Measurements from ENCODE around the gene FUT8. TPM values are rescaled to one million over a fixed set of nuclear protein-coding genes. Genes with fewer than 3 reads are reported as not detected.

The FUT8 gene
- total RNA-seq, 2 experiments from 2014 or later = 70.9 to 79.2 TPM

DNA sequence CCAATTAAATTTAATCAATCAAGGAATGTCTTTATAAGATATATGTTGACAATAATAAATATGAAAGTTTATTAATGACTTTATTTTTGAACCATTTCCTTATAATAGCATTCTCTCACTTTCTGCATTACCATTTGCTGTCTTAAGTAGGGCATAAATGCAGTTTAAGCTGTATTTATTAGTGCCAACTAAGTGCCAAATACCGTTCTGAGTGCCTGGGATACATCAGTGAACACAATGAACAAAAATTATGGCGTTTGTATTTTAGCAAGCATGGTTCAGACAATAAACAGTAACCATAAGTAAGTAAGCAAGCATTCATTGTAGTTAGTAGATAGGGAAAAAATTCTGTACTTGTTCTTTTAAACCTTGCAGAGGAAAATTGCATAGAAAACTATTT is 145.8 kb downstream of the FUT8 start:
- H3K27ac Mint-ChIP-seq = no peak overlapping the region
- ChIA-PET CTCF (interaction anchor here (1.3 kb wide), 1 partner anchor 58 kb away, joined by 3 read pairs; no protein-coding TSS in a partner anchor), POLR2A (no interaction called here)

GRCh38 chr14:65560340-65561027 is 148.0 kb downstream of the FUT8 start:
- Mint-ChIP-seq H3K36me3 (ENCODE audit: low read depth) (peaks cover 42% of the 10 kb centered on the region), H3K27ac (no peak overlapping the region), H3K9me3 (peaks cover 8% of the 10 kb centered on the region), H3K4me1 (peaks cover 16% of the 10 kb centered on the region), H3K27me3 (no peaks in the 10 kb centered on the region), H3K4me3 (no peak overlapping the region)
- CTCF ChIA-PET = no interaction called here
- DNase-seq = no peak
- POLR2A ChIA-PET = no interaction called here

More for the DNA sequence above, 145.8 kb downstream of the FUT8 start:
- Mint-ChIP-seq H3K36me3 (ENCODE audit: low read depth) (peaks cover 23% of the 10 kb centered on the region), H3K4me1 (peaks cover 6% of the 10 kb centered on the region), H3K9me3 (no peaks in the 10 kb centered on the region), H3K27me3 (no peaks in the 10 kb centered on the region), H3K4me3 (no peak overlapping the region)
- no peak for DNase-seq

DNA sequence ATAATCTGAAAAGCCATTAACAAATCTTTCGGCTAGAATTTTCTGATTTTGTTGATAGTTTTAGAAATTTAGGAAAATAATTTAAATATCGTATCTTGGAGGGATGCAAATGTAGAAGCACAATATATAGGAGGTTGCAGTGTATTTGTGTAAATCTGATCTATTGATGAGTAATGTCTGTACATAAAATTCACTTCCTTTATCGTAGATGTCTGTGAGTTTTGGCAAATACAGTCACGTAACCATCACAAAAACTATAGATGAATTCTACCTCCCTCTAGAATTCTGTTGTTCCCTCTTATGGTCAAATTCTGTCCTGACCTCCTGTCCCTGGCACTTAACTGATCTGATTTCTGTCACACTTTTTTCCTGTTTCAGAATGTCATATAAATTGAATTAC is 151.8 kb downstream of the FUT8 start:
- Mint-ChIP-seq H3K9me3 (peaks cover 8% of the 10 kb centered on the region), H3K4me1 (peaks cover 31% of the 10 kb centered on the region), H3K27ac (no peak overlapping the region), H3K4me3 (no peak overlapping the region), H3K27me3 (no peaks in the 10 kb centered on the region), H3K36me3 (ENCODE audit: low read depth) (peaks cover 65% of the 10 kb centered on the region)
- DNase-seq = no peak
- POLR2A ChIA-PET = no interaction called here
- CTCF ChIA-PET = no interaction called here

DNA sequence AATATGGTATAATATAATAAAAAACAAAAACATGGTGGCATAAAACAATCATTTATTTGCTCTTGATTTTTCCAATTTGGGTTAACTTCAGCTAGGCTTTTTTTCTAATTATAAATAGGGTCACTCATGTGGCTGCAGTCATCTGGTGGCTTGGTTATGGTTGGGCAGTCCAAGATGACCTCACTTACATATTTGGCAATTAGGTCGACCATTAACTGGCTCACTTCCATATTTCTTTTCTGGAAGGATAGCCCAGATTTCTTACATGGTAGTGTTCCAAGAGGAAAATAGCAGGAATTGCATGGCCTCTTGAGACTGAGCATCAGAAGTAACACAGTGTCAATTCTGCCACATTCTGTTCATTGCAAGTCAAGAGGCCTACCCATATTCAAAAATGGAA is 153.4 kb downstream of the FUT8 start:
- DNase-seq = no peak
- H3K27me3 Mint-ChIP-seq = no peaks in the 10 kb centered on the region
- peaks cover 74% of the 10 kb centered on the region for H3K36me3 Mint-ChIP-seq (ENCODE audit: low read depth)
- H3K4me3 Mint-ChIP-seq = no peak overlapping the region
- CTCF ChIA-PET = no interaction called here
- H3K9me3 Mint-ChIP-seq = peaks cover 8% of the 10 kb centered on the region
- H3K27ac Mint-ChIP-seq = no peak overlapping the region
- peaks cover 25% of the 10 kb centered on the region for H3K4me1 Mint-ChIP-seq
- POLR2A ChIA-PET = no interaction called here

GRCh38 chr14:65566820-65567522 is 154.4 kb downstream of the FUT8 start:
- CTCF ChIA-PET = no interaction called here
- peaks cover 25% of the 10 kb centered on the region for H3K4me1 Mint-ChIP-seq
- POLR2A ChIA-PET = no interaction called here
- H3K27ac Mint-ChIP-seq = no peak overlapping the region
- H3K36me3 Mint-ChIP-seq (ENCODE audit: low read depth) = peaks cover 71% of the 10 kb centered on the region
- no peak for DNase-seq
- no peaks in the 10 kb centered on the region for H3K27me3 Mint-ChIP-seq
- H3K9me3 Mint-ChIP-seq = peaks cover 8% of the 10 kb centered on the region
- H3K4me3 Mint-ChIP-seq = no peak overlapping the region

DNA sequence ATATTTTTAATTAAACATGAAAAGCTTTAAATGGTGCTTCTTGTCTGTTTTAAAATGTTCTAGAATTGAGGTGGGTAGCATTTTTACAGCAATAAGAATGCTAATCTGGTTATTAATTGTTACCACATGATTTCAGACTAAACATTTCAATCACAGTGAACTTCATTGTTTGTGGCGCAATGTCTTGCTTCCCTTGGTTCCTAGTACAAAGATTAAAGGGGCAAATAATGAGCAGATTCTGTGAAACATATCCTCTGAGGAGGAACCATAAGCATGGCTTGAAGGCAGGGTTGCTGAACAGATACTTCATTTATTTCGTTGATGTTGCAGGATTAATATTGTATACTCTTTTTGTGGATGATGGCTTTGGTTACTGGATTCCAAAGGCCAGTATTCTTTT is 162.1 kb downstream of the FUT8 start:
- H3K36me3 Mint-ChIP-seq (ENCODE audit: low read depth) = peaks cover 25% of the 10 kb centered on the region
- no peaks in the 10 kb centered on the region for H3K9me3 Mint-ChIP-seq
- H3K27ac Mint-ChIP-seq = no peak overlapping the region
- ChIA-PET CTCF (no interaction called here), POLR2A (no interaction called here)
- no peak overlapping the region for H3K4me3 Mint-ChIP-seq
- H3K4me1 Mint-ChIP-seq = no peaks in the 10 kb centered on the region
- DNase-seq = no peak
- H3K27me3 Mint-ChIP-seq = no peaks in the 10 kb centered on the region

DNA sequence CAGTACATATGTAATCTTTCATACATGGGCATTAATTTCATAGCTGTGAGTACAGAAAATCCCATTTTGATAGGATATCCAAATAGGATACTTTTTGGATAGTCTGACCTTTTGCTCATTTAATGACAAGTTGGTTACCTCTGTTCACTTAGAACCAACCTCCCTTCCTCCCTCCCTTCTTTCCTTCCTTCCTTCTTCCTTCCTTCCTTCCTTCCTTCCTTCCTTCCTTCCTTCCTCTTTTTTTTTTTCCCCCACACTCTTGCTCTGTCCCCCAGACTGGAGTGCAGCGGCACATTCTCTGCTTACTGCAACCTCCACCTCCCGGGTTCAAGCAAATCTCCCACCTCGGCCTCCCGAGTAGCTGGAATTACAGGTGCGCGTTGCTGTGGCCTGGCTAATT is 162.9 kb downstream of the FUT8 start:
- no peak overlapping the region for H3K27ac Mint-ChIP-seq
- peaks cover 20% of the 10 kb centered on the region for H3K36me3 Mint-ChIP-seq (ENCODE audit: low read depth)

DNA sequence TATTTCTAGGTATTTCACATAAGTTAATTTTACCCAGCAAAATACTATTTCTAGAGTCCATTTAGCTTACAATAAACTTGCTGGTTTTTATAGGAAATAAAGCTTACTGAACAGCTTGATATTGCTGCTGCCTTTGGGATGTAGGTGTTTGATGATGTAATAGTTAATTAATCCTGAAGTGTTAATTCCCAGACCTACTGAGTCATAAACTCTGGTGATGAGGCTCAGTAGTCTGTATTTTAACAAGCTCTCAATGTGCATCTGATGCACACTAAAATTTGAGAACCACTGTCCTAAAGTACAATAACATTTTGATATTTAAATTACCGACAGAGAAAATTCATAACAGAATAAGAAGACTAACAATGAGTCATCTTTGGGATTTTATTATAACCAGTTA is 168.4 kb downstream of the FUT8 start:
- Mint-ChIP-seq H3K9me3 (no peaks in the 10 kb centered on the region), H3K4me3 (no peak overlapping the region), H3K36me3 (ENCODE audit: low read depth) (peaks cover 7% of the 10 kb centered on the region), H3K4me1 (no peaks in the 10 kb centered on the region), H3K27me3 (no peaks in the 10 kb centered on the region), H3K27ac (no peak overlapping the region)
- POLR2A ChIA-PET = no interaction called here
- CTCF ChIA-PET = no interaction called here
- no peak for DNase-seq

More for the DNA sequence above, 162.9 kb downstream of the FUT8 start:
- no peak for DNase-seq
- Mint-ChIP-seq H3K27me3 (no peaks in the 10 kb centered on the region), H3K4me1 (no peaks in the 10 kb centered on the region), H3K4me3 (no peak overlapping the region), H3K9me3 (no peaks in the 10 kb centered on the region)
- CTCF ChIA-PET = no interaction called here
- POLR2A ChIA-PET = no interaction called here

DNA sequence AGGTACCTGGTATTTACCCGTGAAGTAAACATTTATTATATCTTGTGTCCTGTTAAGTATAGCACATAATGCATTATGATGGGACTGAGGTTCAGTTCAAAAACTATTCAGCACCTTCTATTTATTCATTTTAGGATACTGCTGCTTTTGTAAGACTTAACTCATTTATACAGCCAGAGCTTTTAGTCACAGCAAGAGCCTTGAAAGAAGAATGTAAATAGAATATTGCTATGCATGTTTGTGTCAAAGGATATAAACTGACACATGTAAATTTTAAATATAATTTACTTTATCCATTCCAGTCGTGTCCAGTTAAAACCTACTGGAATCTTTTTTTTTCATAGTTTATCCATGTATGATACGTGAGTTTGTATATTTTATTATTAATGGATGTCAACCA is 168.8 kb downstream of the FUT8 start:
- Mint-ChIP-seq H3K9me3 (no peaks in the 10 kb centered on the region), H3K4me1 (no peaks in the 10 kb centered on the region), H3K36me3 (ENCODE audit: low read depth) (peaks cover 3% of the 10 kb centered on the region), H3K27ac (no peak overlapping the region), H3K27me3 (no peaks in the 10 kb centered on the region), H3K4me3 (no peak overlapping the region)
- ChIA-PET CTCF (no interaction called here), POLR2A (no interaction called here)
- DNase-seq = no peak

DNA sequence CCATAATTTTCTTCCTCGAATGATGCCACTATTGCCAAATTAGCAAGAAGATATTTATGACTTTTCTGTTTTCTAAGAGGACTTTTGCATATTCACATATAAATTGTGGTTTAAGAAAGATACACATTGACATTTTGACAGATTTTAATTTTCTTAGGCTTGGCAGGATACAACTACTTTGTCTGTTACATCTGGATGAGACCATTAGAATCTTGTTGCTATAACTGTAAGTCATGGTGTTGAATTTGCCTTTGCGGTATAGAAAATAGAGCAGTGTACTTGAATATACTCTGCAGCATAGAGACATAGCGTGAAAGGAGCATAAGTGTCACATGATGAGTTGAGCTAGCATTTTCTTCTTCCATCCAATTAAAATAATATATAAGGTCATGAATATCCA is 169.3 kb downstream of the FUT8 start:
- DNase-seq = no peak
- Mint-ChIP-seq H3K36me3 (ENCODE audit: low read depth) (peaks cover 3% of the 10 kb centered on the region), H3K4me1 (no peaks in the 10 kb centered on the region), H3K27me3 (no peaks in the 10 kb centered on the region), H3K9me3 (no peaks in the 10 kb centered on the region), H3K4me3 (no peak overlapping the region), H3K27ac (no peak overlapping the region)
- ChIA-PET POLR2A (interaction anchor here (0.5 kb wide), 1 partner anchor 36 kb away, joined by 4 read pairs; no protein-coding TSS in a partner anchor), CTCF (no interaction called here)

DNA sequence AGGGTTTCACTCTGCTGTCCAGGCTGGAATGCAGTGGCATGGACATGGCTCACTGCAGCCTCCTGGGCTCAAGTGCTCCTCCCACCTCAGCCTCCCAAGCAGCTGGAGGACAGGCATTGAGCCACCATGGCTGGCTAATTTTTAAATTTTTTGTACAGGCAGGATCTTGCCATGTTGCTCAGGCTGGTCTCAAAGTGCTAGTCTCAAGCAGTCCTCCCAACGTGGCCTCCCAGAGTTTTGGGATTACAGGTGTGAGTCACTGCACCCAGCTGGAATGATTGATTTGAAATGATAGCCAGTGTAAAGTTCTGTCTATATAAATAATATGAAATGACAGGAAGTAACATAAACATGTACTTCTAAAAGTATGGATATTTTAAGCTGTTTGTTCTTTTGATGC is 172.7 kb downstream of the FUT8 start:
- H3K4me3 Mint-ChIP-seq = no peak overlapping the region
- H3K27ac Mint-ChIP-seq = no peak overlapping the region
- H3K9me3 Mint-ChIP-seq = no peaks in the 10 kb centered on the region
- no peak for DNase-seq
- CTCF ChIA-PET = no interaction called here
- H3K4me1 Mint-ChIP-seq = peaks cover 7% of the 10 kb centered on the region
- no peaks in the 10 kb centered on the region for H3K27me3 Mint-ChIP-seq
- POLR2A ChIA-PET = no interaction called here
- H3K36me3 Mint-ChIP-seq (ENCODE audit: low read depth) = peaks cover 9% of the 10 kb centered on the region

DNA sequence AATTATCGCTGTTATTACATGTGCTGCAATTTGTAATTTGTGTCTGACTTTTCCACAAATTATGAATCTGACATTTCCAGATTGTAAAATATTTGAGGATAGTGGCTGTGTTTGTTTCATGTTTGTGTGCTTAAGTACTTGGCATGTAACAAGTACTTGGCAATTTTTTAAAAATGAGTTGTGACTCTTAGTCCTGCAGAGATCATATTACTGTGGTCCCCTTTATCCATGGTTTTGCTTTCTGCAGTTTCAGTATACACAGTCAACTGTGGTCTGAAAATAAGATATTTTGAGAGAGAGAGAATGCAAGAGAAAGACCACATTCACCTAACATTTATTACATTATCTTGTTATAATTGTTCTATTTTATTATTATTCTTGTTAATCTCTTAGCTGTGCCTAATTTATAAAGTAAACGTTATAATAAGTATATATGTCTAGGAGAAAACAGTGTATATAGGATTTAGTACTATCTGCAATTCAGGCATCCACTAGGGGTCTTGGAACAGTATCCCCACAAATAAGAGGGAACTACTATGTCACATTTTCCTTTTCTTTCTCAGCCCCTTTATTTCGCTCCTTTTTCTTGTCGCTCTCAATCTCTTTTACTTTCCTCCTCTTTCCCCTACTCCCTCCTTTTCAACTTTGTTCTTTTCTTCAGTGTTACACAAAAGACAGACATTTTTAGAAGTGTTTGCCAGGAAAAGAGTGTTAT is 176.1 kb downstream of the FUT8 start:
- Mint-ChIP-seq H3K27ac (no peak overlapping the region), H3K4me1 (peaks cover 7% of the 10 kb centered on the region), H3K9me3 (no peaks in the 10 kb centered on the region), H3K27me3 (no peaks in the 10 kb centered on the region), H3K4me3 (no peak overlapping the region), H3K36me3 (ENCODE audit: low read depth) (peaks cover 12% of the 10 kb centered on the region)
- no peak for DNase-seq
- POLR2A ChIA-PET = no interaction called here
- CTCF ChIA-PET = no interaction called here

- Mint-ChIP-seq H3K4me1 (no peaks in the 10 kb centered on the region), H3K27me3 (no peaks in the 10 kb centered on the region), H3K36me3 (ENCODE audit: low read depth) (peaks cover 19% of the 10 kb centered on the region), H3K4me3 (no peak overlapping the region), H3K27ac (no peak overlapping the region), H3K9me3 (peaks cover 2% of the 10 kb centered on the region)
- ChIA-PET POLR2A (no interaction called here), CTCF (no interaction called here)
- DNase-seq = no peak
These were observed 181.8 kb downstream of the FUT8 start for GRCh38 chr14:65594153-65594881.

Measured in activated CD4-positive, alpha-beta T cell treated with anti-CD3 and anti-CD28 coated beads, Interleukin-2, amount 10 ng/mL, durations not matched to agents 7 days and 5 days (primary cell).